ENCODE measurements around the gene BMP2K. TPM values are rescaled to one million over a fixed set of nuclear protein-coding genes. Genes with fewer than 3 reads are reported as not detected.
"Not testable (repeated sequence)": the region's sequence is repeated elsewhere in the genome, so short reads cannot be mapped to it uniquely, and the experiment has no call there.

Gene BMP2K
- total RNA-seq, 1 experiment from 2014 or later: 27.4 TPM

DNA sequence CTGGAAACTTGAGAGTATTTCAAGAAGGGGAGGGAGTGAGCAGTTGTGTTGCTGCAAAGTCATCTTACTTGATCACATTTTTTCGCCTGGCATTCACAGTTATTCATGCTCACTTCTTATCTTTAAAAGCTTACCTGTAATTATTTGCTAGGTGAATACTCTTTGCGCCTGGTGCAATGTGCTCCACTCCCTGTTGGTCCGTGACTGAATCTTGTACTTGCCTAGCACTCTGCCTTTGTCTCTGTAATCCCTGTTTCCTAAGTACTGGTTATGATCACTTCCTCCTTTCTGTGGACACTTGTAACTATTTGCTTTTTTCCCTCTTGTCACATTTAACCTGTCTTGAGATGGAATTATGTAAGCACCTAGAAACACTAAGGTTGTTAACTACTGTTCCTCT is 5.8 kb downstream of the BMP2K start:
- H3K27ac Mint-ChIP-seq (ENCODE audit: unreplicated experiment): no peak overlapping the region
- no peaks in the 10 kb centered on the region for H3K27me3 Mint-ChIP-seq (ENCODE audit: unreplicated experiment)
- no TSS peak for BruUV-seq (replicated peaks)
- TF ChIP-seq, protein P1, sequence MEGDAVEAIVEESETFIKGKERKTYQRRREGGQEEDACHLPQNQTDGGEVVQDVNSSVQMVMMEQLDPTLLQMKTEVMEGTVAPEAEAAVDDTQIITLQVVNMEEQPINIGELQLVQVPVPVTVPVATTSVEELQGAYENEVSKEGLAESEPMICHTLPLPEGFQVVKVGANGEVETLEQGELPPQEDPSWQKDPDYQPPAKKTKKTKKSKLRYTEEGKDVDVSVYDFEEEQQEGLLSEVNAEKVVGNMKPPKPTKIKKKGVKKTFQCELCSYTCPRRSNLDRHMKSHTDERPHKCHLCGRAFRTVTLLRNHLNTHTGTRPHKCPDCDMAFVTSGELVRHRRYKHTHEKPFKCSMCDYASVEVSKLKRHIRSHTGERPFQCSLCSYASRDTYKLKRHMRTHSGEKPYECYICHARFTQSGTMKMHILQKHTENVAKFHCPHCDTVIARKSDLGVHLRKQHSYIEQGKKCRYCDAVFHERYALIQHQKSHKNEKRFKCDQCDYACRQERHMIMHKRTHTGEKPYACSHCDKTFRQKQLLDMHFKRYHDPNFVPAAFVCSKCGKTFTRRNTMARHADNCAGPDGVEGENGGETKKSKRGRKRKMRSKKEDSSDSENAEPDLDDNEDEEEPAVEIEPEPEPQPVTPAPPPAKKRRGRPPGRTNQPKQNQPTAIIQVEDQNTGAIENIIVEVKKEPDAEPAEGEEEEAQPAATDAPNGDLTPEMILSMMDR (IDR thresholded peaks at IDR 0.05; ENCODE audit: unreplicated experiment): no peak
- intact Hi-C loops (cut with micrococcal nuclease; ENCODE audit: unreplicated experiment): no loop called here
- CTCF ChIA-PET: no interaction called here
- H3K36me3 Mint-ChIP-seq (ENCODE audit: insufficient read depth, unreplicated experiment): peaks cover 6% of the 10 kb centered on the region
- DNase-seq: no peak
- no peaks in the 10 kb centered on the region for H3K9me3 Mint-ChIP-seq (ENCODE audit: low read depth, unreplicated experiment)
- no peak overlapping the region for H3K4me3 Mint-ChIP-seq (ENCODE audit: low read depth, unreplicated experiment)
- peaks cover 7% of the 10 kb centered on the region for H3K4me1 Mint-ChIP-seq (ENCODE audit: low read depth, unreplicated experiment)

DNA sequence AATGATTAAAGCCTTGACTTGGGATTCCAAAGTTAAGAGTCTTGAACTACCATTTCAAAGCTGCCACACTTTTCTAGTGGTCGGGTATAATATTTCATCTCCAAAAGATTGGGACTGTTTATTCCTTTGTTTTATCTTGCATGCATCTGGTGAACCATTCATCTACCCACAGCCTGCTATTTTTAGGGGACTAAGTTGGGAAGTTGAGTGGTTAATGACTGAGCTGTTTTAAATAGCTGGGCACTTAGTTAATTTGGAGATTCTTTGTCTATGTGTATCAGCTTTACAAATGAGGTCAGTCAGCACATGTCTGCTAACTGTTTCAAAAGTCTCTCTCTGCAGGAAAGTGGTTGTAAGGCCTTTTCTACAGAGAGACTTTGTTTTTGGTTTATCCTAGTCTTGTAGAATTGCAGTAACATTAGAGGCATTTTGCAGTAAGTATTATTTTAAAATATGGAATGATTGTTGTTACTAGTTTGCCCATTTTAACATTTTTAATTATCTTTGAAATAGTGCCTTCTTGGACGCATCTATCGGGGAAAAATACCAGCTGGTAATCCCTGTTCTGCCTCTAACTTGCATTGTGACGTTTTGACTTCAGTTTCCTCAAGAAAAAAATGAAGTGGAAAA is 8.2 kb downstream of the BMP2K start:
- no peak for DNase-seq

DNA sequence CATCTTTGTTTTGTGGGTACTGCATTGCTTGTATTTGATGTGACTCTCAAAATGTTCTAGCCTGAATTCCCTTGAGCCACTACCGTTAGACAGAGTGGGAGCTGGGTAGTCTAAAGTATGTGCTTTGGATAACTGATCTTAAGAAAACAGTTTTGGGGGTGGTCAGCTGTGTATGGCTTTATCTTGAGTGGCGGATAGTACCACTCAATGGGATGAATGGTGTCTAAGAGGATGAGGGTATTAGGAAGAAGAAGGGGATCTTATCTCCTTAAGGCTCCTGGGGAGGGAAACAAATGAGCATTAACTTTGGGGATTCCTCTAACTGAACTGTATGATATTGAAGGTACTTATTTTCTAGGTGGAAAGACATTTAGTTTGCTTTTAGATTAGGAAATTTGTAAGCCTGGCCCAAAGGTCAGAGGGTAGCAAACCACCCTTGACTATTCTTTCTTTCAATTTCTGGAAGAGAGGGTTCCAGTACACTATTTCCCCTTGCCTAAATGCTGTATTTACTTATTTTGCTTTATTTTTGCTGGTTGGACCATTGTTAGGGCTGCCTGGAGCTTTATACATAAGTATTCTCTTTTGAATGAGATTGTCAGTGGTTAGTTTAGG is 11.3 kb downstream of the BMP2K start:
- CTCF ChIA-PET: interaction anchor here (0.5 kb wide), 2 partner anchors 11 to 176 kb away, joined by 3 to 4 read pairs; partner anchors contain the start of gene BMP2K
- Mint-ChIP-seq H3K27ac (ENCODE audit: unreplicated experiment) (no peak overlapping the region), H3K9me3 (ENCODE audit: low read depth, unreplicated experiment) (no peaks in the 10 kb centered on the region), H3K27me3 (ENCODE audit: unreplicated experiment) (no peaks in the 10 kb centered on the region), H3K4me1 (ENCODE audit: low read depth, unreplicated experiment) (peaks cover 7% of the 10 kb centered on the region), H3K4me3 (ENCODE audit: low read depth, unreplicated experiment) (no peak overlapping the region), H3K36me3 (ENCODE audit: insufficient read depth, unreplicated experiment) (no peaks in the 10 kb centered on the region)
- intact Hi-C loops (cut with micrococcal nuclease; ENCODE audit: unreplicated experiment): no loop called here
- no TSS peak for BruUV-seq (replicated peaks)
- no peak for DNase-seq
- TF ChIP-seq, protein P1 (IDR thresholded peaks at IDR 0.05; ENCODE audit: unreplicated experiment): no peak

More for the DNA sequence above, 8.2 kb downstream of the BMP2K start:
- BruUV-seq (replicated peaks): no TSS peak
- CTCF ChIA-PET: no interaction called here
- TF ChIP-seq, protein P1 (IDR thresholded peaks at IDR 0.05; ENCODE audit: unreplicated experiment): no peak
- Mint-ChIP-seq H3K27ac (ENCODE audit: unreplicated experiment) (no peak overlapping the region), H3K4me3 (ENCODE audit: low read depth, unreplicated experiment) (no peak overlapping the region), H3K9me3 (ENCODE audit: low read depth, unreplicated experiment) (no peaks in the 10 kb centered on the region), H3K36me3 (ENCODE audit: insufficient read depth, unreplicated experiment) (no peaks in the 10 kb centered on the region), H3K4me1 (ENCODE audit: low read depth, unreplicated experiment) (peaks cover 7% of the 10 kb centered on the region), H3K27me3 (ENCODE audit: unreplicated experiment) (no peaks in the 10 kb centered on the region)
- intact Hi-C loops (cut with micrococcal nuclease; ENCODE audit: unreplicated experiment): no loop called here

DNA sequence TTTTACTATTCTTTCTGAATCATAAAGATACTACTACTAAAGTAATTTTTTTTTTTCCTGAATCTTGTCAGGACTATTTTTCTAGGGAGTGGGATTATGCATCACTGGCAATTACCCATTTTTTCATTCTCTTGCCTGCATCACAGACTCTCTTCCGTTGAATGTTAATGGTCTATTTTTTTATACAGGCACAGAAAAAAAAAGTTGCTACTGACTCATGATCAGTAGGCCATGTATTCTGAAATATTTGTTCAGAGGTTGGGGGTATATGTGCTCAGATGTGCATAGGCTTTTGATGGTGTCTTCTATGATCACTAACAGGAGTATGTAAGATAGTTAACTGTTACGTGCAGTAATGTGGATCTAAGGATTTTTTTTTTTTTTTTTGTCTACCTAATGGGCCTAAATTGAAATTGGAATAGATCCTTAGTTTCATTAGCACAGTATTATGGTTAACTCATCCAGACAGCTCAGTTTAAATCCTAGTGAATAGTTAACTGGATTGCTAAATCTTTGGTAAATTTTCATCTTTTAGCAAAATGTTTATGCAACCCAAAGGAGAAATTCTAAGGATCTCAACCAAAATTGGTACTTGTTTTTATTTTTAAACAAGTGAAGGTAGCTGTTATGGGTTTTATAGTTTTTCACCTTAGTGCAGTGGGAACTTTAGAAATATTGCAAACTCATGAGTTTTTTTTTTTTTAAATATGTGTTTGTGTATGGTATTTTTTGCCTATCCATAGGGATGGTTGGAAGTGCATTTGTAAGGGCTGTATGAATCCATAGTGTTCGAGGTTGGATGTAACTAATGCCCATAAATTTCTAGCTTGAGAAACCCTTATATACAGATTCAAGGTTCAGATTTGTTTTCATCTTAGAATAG is 12.1 kb downstream of the BMP2K start:
- intact Hi-C loops (cut with micrococcal nuclease; ENCODE audit: unreplicated experiment): no loop called here

DNA sequence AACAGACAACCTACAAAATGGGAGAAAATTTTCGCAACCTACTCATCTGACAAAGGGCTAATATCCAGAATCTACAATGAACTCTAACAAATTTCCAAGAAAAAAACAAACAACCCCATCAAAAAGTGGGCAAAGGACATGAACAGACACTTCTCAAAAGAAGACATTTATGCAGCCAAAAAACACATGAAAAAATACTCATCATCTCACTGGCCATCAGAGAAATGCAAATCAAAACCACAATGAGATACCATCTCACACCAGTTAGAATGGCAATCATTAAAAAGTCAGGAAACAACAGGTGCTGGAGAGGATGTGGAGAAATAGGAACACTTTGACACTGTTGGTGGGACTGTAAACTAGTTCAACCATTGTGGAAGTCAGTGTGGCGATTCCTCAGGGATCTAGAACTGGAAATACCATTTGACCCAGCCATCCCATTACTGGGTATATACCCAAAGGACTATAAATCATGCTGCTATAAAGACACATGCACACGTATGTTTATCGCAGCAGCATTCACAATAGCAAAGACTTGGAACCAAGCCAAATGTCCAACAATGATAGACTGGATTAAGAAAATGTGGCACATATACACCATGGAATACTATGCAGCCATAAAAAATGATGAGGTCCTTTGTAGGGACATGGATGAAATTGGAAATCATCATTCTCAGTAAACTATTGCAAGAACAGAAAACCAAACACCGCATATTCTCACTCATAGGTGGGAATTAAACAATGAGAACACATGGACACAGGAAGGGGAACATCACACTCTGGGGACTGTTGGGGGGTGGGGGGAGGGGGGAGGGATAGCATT is 19.7 kb downstream of the BMP2K start:
- DNase-seq; H3K36me3 Mint-ChIP-seq (ENCODE audit: insufficient read depth, unreplicated experiment); intact Hi-C loops (cut with micrococcal nuclease; ENCODE audit: unreplicated experiment); H3K4me3 Mint-ChIP-seq (ENCODE audit: low read depth, unreplicated experiment); H3K4me1 Mint-ChIP-seq (ENCODE audit: low read depth, unreplicated experiment); BruUV-seq (replicated peaks); H3K9me3 Mint-ChIP-seq (ENCODE audit: low read depth, unreplicated experiment); H3K27me3 Mint-ChIP-seq (ENCODE audit: unreplicated experiment); CTCF ChIA-PET; H3K27ac Mint-ChIP-seq (ENCODE audit: unreplicated experiment): not testable (repeated sequence)

More for the DNA sequence above, 12.1 kb downstream of the BMP2K start:
- CTCF ChIA-PET: interaction anchor here (0.5 to 0.6 kb wide), 2 partner anchors 176 to 1136 kb away, joined by 3 to 5 read pairs; no protein-coding TSS in a partner anchor
- no peaks in the 10 kb centered on the region for H3K36me3 Mint-ChIP-seq (ENCODE audit: insufficient read depth, unreplicated experiment)
- H3K9me3 Mint-ChIP-seq (ENCODE audit: low read depth, unreplicated experiment): no peaks in the 10 kb centered on the region
- TF ChIP-seq, protein P1 (IDR thresholded peaks at IDR 0.05; ENCODE audit: unreplicated experiment): no peak
- H3K27me3 Mint-ChIP-seq (ENCODE audit: unreplicated experiment): no peaks in the 10 kb centered on the region
- H3K4me1 Mint-ChIP-seq (ENCODE audit: low read depth, unreplicated experiment): peaks cover 7% of the 10 kb centered on the region
- H3K4me3 Mint-ChIP-seq (ENCODE audit: low read depth, unreplicated experiment): no peak overlapping the region
- H3K27ac Mint-ChIP-seq (ENCODE audit: unreplicated experiment): no peak overlapping the region
- BruUV-seq (replicated peaks): no TSS peak
- no peak for DNase-seq
